ENCODE results near the gene SEC14L1. TPM values are rescaled to one million over a fixed set of nuclear protein-coding genes. Genes with fewer than 3 reads are reported as not detected.
"Not testable (repeated sequence)": the region's sequence is repeated elsewhere in the genome, so short reads cannot be mapped to it uniquely, and the experiment has no call there.

SEC14L1 gene
- 10 to 100 TPM; 19.2 to 64.2 (median 58.4) TPM for polyA plus RNA-seq

DNA sequence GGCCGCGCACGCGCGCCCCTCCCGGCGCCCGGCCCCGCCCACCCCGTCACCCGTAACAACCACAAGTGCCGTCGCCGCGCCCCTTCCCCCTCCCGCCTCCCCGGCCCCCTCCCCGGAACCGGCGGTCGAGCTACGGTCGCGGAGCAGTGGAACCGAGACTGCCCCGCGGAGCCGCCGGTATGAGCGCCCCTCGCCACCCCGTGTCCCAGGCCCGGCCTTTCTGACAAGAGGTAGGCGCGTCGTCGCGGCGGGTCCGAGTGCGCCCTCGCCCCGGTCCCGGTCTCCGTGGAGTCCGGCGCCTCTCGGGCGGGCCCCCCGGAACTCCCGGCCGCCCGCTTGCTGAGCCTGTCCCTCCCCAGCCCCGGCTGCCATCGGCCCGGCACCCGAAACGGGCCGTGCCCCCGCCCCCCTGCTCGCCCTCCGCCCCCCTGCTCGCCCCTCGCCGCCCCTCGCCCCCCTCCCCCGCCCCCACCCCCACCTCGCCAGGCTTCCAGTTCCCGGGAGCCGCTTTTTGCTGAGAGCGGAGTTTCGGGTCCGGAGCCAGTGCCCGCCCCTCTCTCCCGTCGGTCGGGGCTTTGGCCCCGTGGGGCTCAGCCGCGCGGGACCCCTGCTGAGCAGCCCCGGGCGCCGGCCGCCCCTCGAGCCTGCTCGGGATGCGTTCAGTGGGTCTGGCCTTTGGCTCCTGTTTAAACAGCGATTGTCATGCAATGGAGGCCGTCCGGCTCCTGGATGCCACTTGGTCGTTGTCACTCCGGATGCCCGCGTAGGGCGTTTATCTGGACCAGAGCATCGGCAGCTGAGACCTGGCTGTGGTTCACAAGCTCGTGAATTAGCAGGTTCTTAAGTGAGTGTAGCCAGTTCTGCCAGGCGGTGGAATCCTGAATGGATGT, at the start of gene SEC14L1:
Gene SEC14L1, plus strand, starts transcription at position 92 of the 890 bp plus-strand sequence. CDS start 2,628 bp downstream, outside the sequence.
- WGBS, 3 donors = 0 to 1% (median 0%) methylated on average over 60 to 99 of the region's 99 CpGs
- peak within 1 kb of the TSS; percentile 76 for H3K27ac ChIP-seq (ENCODE audit: low read depth, low read length)

DNA sequence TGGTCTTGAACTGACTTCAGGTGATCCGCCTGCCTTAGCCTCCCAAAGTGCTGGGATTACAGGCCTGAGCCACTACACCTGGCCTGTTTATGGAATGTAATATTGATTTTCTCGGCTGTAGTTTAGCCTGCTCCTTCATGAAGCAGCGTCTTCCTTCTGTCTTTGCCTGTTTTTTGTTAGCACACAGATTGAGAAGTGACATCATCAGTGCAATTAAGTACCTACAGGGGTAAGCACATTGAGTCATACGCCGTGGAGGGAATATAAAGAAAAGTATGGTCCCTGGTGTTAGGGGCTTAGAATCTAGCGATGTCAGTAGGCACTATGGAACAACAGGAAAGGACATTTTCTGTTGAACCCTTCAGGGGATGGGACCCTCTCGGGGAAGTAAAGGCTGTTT, 48.7 kb upstream of the SEC14L1 start:
- 80 to 95% (median 93%) methylated on average over 7 of the region's 7 CpGs for WGBS, 3 donors
- no peak overlapping the region for H3K27ac ChIP-seq (ENCODE audit: low read depth, low read length)

DNA sequence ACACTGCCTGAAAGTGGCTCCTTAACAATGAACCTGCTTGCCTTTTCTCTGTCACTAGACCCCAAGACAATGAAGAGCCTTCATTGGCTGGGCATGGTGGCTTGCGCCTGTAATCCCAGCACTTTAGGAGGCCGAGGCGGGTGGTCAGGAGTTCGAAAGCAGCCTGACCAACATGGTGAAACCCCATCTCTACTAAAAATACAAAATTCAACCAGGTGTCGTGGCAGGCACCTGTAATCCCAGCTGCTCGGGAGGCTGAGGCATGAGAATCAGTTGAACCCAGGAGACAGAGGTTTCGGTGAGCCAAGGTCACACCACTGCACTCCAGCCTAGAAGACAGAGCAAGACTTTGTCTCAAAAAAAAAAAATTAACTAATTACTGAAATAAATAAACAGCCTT, 45.3 kb upstream of the SEC14L1 start:
- no peak overlapping the region for H3K27ac ChIP-seq (ENCODE audit: low read depth, low read length)
- 95% methylated on average over 7 of the region's 7 CpGs for WGBS, 3 donors

DNA sequence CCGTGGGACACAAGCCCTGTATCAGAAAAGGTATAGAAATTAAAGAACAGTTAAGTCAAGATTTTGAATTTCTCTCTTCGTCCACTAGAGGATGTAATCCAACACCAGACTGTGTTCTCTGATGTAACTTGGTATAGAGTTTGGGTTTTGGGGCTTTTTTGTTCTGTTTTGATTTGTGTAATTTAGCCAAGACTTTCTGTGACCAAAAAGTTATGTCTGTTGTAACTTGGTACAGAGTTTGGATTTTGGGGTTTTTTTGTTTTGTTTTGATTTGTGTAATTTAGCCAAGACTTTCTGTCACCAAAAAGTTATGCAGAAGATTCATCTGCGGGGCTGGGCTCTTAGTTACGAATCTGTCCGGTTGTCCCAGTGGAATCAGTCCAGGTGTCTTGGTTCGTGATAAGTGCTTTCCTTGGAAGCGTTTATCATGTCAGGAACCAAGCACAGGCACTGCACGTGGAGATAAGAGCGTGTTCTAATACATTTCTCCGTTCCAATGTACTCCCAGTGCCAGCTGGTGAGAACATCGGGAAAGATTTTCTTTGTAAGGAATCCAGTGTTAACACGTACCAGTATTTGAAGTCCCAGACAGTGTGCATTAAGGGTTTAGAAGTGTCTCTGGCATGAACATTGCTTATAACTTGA, 44.1 kb upstream of the SEC14L1 start:
- 10 to 46% (median 34%) methylated on average over 12 of the region's 12 CpGs for WGBS, 3 donors
- no peak overlapping the region for H3K27ac ChIP-seq (ENCODE audit: low read depth, low read length)

DNA sequence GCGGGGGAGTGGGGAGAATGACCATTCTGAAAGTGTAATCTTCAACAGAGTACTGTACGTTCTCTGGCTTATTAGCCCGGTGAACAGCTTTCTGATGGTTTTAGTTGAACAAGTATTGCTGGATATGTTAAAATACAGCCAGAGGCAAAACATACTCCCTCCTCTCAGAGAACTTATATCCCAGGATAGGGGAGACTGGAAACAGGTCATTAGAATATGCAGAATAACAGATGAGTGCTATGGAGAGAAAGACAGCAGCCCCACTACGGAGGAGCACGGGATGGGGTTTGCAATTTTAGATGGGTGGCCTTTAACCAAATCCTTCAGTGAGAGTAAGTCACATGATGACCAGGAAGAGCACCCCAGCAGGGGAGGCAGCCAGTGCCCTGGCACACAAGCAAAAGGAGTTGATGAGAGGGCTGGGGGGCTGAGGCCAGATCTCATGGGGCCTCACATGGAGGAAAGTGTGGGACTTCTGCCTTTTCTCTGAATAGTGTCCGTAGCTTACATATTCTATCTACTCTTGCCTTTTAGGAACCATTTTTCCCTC, 43.1 kb upstream of the SEC14L1 start:
- WGBS, 3 donors = 61 to 91% (median 67%) methylated on average over 6 of the region's 6 CpGs
- H3K27ac ChIP-seq (ENCODE audit: low read depth, low read length) = no peak overlapping the region

DNA sequence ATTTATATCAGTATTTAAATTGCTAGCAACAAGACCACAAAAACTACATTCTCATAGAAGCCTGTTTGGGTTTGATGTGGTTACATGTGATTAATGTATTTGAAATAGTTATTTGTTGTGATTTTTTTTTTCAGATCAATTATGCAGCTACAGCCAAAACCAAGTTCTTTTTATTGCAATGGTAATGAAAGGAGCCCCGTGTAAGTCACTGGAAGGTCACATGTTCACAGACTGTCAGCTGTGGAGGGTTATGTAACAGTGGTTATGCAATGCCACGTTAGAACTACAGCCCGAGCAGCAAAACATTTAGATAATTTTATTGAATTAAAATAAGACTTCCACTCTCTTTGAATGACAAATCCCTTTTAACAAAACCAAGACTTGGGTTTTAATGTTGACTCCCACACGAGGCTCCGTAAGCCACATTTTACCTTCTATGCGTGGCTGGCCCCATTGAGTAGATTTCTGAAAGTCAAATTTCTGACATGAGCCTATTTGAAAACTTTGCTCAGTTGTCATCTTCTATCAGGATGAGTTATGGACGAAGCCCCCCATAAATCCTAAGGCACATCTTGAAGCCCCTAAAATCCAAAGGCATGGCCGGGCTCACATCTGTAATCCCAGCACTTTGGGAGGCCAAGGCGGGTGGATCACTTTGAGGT, 41.8 kb upstream of the SEC14L1 start:
- WGBS, 3 donors = 39 to 44% (median 40%) methylated on average over 9 of the region's 9 CpGs
- H3K27ac ChIP-seq (ENCODE audit: low read depth, low read length) = peak overlapping the region; percentile 13

DNA sequence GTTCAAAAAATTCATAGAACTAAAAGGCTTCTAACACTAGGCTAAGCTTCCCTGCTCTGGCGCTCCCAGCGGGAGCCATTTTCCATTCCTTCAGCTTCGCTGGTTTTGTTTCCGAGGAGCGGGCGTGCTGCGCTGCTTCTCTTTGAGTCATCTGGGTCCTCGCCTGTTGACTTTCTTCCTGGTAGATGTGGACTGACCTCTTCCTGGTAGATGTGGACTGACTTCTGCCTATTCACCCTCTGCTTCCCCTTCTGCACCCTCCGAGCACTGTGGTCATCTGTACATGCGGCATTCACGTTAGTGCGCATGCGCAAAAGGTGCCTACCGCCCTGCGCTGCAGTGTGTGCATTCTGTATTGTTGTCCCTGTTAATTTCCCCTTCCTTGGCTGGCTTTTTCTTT, 40.8 kb upstream of the SEC14L1 start:
- no peak overlapping the region for H3K27ac ChIP-seq (ENCODE audit: low read depth, low read length)
- WGBS, 3 donors = 69 to 95% (median 80%) methylated on average over 15 of the region's 15 CpGs

DNA sequence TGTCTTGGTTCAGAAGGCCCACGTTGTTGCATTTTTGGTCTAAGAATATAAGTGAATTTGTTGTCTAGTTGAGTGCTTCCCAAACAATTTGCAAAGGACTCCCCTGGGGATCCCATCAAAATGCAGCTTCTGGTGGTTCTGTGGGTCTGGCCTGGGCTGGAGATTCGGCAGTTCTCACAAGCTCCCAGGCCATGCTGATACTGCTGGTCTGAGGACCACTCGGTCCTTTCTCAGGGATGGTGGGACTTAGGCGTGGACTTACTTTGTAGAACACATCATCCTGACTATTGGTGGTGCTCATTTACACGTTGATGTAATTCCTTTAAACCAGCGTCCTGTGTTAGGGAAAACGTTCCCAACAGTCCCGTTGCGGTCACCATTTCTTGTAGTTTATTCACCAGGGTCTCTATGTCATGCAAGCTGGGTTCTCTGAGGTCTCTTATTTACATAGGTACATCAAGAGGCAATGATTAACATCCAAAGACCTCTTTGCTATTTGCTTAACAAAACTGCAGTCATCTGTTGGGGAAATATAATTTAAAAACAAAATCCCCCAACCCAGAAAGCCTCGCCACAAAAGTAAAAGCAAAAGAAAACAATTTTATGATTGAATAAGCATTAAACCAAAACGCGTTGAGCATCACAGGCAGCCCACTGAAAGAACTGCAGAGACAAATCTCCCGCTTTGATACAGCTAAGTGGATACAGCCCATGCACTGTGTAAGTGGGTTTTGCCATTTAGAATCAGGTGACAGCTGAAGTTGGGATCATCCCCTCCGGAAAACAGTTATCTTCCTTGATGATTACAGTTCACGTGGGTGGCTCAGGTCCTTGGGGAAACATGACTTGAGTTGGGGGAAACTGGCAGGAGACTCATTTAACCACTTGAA, 39.0 kb upstream of the SEC14L1 start:
- 82 to 88% (median 88%) methylated on average over 15 of the region's 15 CpGs for WGBS, 3 donors
- H3K27ac ChIP-seq (ENCODE audit: low read depth, low read length) = no peak overlapping the region

DNA sequence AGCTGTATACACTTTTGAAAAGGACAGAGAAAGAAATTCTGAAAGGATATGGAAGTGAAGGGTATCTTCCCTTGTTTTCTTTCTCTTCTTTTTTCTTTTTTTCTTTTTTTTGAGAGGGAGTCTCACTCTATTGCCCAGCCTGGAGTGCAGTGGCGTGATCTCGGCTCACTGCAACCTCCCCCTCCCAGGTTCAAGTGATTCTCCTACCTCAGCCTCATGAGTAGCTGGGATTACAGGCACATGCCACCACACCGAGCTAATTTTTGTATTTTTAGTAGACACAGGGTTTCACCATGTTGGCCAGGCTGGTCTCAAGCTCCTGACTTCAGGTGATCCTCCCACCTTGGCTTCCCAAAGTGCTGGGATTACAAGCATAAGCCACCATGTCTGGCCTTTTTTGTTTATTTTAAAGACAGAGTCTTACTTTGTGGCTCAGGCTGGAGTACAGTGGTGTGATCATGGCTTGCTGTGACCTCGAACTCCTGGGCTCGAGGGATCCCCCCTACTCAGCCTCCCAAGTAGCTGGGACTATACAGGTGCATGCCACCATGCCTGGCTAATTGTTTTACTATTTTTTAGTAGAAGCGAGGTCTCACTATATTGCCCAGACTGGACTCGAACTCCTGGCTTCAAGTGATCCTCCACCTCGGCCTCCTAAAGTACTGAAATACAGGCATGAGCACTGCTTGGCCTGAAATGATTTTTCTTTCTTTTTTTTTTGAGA, 38.2 kb upstream of the SEC14L1 start:
- not testable (repeated sequence) for H3K27ac ChIP-seq (ENCODE audit: low read depth, low read length)
- 96 to 100% (median 97%) methylated on average over 8 of the region's 8 CpGs for WGBS, 3 donors

DNA sequence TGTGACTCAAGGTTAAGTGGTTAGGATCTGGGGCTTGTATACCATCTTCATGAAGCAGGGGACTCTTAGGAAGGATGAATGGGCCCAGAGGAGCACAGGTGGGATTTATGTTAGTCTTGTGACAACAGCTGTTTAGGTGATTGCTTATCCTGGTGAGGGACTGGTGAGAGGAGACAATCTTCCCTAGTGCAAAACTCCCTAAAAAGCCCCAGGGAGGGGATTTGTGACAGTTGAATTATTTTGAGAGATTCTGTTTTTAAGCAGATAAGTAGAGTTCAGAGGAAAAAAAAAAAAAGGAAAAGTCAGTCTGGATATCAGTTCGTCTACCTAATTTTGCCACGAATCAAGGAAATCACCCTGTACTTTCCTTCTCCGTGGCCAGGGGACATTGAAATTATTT, 35.1 kb upstream of the SEC14L1 start:
- WGBS, 3 donors = 81 to 89% (median 87%) methylated on average over 3 of the region's 3 CpGs
- H3K27ac ChIP-seq (ENCODE audit: low read depth, low read length) = no peak overlapping the region

DNA sequence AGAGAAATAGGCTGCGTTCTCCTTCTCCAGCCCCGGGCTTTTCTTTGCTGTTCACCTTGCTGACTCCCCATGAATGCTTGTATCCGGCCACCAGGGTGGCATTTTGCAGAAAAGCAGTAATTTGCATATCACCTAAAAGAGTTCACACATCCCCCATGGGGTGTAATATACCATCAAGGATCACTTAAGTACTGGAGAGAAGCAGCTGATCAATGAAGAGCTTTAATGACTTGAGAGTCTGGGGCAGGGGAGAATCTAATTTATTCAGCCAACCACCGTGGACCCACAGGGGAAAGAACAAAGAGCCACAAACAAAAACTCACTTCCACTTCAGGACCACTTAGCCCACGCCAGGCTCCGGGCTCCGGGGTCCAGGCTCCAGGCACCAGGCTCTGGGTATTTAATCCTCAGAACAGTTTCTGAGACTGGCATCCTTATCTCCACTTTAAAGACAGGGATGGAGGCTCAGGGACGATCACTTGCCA, 33.9 kb upstream of the SEC14L1 start:
- no peak overlapping the region for H3K27ac ChIP-seq (ENCODE audit: low read depth, low read length)
- WGBS, 3 donors = 74 to 86% (median 85%) methylated on average over 8 of the region's 8 CpGs

DNA sequence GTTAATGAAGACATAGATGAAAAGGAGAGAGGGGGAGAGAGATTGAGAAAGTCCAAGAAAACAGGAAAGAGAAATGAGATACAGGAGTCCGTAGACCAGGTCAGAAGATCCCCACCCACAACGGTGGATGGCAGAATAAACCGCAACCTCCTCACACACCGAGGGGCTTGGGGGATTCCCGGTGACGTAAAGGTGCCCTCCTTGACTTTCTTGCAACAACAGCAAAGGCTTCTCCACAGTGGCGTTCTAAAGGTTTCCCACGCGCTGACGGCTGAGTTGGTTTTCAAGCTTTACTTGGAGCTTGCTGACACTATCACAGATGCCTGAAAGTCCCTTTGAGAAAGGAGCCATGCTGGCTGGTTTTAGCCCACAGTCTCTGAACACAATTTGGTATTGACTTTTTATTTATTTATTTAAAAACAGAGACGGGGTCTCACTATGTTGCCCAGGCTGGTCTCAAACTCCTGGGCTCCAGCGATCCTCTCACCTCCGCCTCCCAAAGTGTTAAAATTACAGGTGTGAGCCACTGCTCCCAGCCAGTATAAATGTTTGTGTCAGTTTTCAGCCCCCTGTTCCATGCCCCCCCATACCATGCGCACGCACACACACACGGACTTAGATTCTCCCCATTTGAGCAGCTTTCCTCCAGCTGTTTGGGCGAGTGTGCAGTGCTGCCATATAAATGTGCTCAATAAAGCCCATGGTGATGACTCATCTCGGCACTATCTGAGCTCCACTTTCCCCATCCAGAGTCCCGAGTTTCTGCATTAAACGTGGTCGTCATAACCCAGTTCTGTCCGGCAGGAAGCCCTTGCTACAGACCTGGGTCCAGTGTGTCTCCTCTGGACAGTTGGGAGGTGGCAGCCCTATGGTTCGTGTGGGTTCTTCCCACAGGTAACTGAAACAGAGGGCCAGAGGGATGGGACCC, 33.0 kb upstream of the SEC14L1 start:
- no peak overlapping the region for H3K27ac ChIP-seq (ENCODE audit: low read depth, low read length)
- 85 to 91% (median 88%) methylated on average over 23 of the region's 23 CpGs for WGBS, 3 donors

DNA sequence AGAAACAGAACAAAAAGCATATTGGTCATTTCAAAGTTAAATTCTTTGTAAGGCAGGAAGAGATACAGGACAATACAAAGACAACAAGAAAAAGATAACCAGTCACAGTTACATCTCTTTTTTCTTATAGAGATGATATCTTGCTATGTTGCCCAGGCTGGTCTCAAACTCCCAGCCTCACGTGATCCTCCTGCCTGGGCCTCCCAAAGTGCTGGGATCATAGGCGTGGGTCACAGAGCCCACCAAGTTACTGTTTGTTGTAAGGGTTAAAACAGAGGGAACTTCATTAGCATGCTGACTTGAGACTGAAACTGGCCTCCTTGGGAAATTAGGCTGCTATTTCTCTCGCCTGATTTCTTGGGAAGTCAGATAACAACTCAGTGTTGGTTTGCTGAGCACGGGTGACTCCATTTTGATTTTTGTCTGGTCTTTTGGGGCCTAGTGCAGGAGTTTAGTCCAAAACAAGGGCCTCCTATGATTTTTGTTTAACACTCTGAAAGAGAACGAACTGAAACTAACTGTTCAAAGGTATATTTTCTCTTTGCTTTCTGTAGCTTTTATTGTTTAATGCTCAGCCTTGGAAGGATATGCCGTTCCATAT, 31.5 kb upstream of the SEC14L1 start:
- WGBS, 3 donors = 62 to 85% (median 62%) methylated on average over 6 of the region's 6 CpGs
- H3K27ac ChIP-seq (ENCODE audit: low read depth, low read length) = peak overlapping the region; percentile 42

DNA sequence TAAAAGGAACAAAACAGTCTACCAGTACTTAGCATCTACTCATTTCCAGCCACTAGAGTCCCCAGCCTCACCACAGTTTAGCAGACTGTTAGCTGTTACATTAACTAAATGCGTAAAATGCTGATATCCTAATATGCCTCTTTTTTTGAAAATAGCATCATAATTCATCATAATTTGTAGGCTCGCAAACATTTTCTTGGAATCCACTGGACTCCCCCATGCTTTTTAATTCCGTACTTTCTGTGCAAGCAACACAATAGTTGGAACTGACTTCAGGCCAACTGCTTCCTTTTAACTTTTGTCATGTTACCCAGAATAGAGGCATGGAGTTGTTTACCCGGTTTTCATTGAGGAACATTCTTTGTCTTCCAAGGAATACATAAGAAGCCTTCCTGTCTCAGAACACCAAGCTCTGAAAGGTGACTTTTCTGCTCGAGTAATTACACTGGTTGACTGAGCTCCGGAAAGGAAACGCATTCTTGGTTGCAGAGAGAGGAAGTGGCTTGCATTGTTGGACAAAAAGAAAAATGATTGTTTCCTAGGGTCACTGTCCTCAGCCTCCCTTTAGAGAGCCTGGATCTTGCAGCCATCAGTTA, 30.9 kb upstream of the SEC14L1 start:
- WGBS, 3 donors = 10 to 55% (median 12%) methylated on average over 7 of the region's 7 CpGs
- H3K27ac ChIP-seq (ENCODE audit: low read depth, low read length) = no peak overlapping the region

DNA sequence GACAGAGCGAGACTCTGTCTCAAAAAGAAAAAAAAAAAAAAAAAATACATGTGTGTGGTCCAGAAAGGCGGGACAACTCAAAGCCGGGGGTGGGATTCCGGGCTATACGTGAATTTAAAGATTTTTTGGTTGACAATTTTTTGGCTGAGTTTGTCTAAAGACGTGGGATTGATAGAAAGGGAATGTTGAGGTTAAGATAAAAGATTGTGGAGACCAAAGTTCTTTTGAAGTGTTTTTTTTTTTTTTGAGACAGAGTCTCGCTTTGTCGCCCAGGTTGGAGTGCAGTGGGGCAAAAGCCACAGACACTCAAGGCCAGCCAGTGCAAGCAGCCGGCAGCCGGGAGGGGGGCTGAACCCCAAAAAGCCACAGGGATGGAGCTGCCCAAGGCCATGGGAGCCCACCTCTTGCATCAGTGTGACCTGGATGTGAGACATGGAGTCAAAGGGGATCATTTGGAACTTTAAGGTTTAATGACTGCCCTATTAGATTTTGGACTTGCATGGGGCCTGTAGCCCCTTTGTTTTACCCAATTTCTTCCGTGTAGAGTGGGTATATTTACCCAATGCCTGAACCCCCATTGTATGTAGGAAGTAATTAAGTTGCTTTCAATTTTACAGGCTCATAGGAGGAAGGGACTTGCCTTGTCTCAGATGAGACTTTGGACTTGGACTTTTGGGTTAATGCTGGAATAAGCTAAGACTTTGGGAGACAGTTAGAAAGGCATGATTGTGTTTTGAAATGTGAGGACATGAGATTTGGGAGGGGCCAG, 29.4 kb upstream of the SEC14L1 start:
- H3K27ac ChIP-seq (ENCODE audit: low read depth, low read length) = not testable (repeated sequence)
- 45 to 90% (median 77%) methylated on average over 11 of the region's 11 CpGs for WGBS, 3 donors

Data from adipose tissue (tissue), 3 donors.